HEK293 (cell line): ENCODE data around the gene SSTR5.

Experiments used
- CTCF ChIA-PET: fragments of 350-600 bp; formaldehyde crosslinking; extraction: SDS; loops from one replicate; lab custom pipeline; 2021; ENCODE audit warnings: antibody characterized with exemption; lab: Yijun Ruan, JAX
- POLR2A ChIA-PET: fragments of 300-600 bp; formaldehyde crosslinking; extraction: SDS; loops from one replicate; lab custom pipeline; 2020; ENCODE audit warnings: antibody characterized with exemption, inconsistent platforms; lab: Yijun Ruan, JAX
- H3K27ac ChIP-seq: fragments of 200-500 bp; sonication (Bioruptor generic); 2 replicates; pipeline ENCODE4 v1.5.1; 2014; ENCODE audit warnings: low read depth, low read length, control low read depth, inconsistent platforms; ENCODE audit errors: extremely low read depth
- H3K36me3 ChIP-seq, 2 experiments: fragments of 200-500 bp in 1 of 2; sonication (Bioruptor generic) in 1 of 2; 1 replicate in 1 of 2; 2 replicates in 1 of 2; pipeline ENCODE4 v1.5.1; 2014 to 2017; ENCODE audit warnings: inconsistent platforms in 2 of 2, low read length in 2 of 2; ENCODE audit not compliant: control insufficient read depth in 2 of 2, insufficient read depth in 1 of 2
- H3K4me1 ChIP-seq: fragments of 200-500 bp; sonication (Bioruptor generic); 2 replicates; pipeline ENCODE4 v1.5.1; 2014; ENCODE audit warnings: mild to moderate bottlenecking, low read length, inconsistent platforms; ENCODE audit not compliant: control insufficient read depth, insufficient read depth
- H3K4me3 ChIP-seq: 2 replicates; pipeline ENCODE4 v1.5.1; 2011; ENCODE audit warnings: low read depth, mild to moderate bottlenecking, control low read depth, low read length, moderate library complexity
- H3K9me3 ChIP-seq: fragments of 200-500 bp; sonication (Bioruptor generic); 2 replicates; pipeline ENCODE4 v1.5.1; 2014; ENCODE audit warnings: low read depth, low read length, inconsistent platforms; ENCODE audit not compliant: control insufficient read depth, insufficient read depth
- EGR2 ChIP-seq: fragments of 450-650 bp; formaldehyde crosslinking; IDR thresholded peaks from 2 replicates; pipeline ENCODE4 v1.5.1; 2016; ENCODE audit warnings: low read depth, missing biosample characterization, missing genetic modification characterization
- GFI1B ChIP-seq: fragments of 450-650 bp; formaldehyde crosslinking; IDR thresholded peaks from 2 replicates; pipeline ENCODE4 v1.5.1; 2016; ENCODE audit warnings: missing biosample characterization, missing genetic modification characterization
- GLI4 ChIP-seq: fragments of 450-650 bp; formaldehyde crosslinking; IDR thresholded peaks from 2 replicates; pipeline ENCODE4 v1.5.1; 2016; ENCODE audit warnings: missing biosample characterization, missing genetic modification characterization
- GLIS1 ChIP-seq: fragments of 450-650 bp; formaldehyde crosslinking; IDR thresholded peaks from 2 replicates; pipeline ENCODE4 v1.5.1; 2016; ENCODE audit warnings: missing biosample characterization, missing genetic modification characterization
- KLF10 ChIP-seq: fragments of 450-650 bp; IDR thresholded peaks from 2 replicates; pipeline ENCODE4 v1.5.1; 2018; ENCODE audit warnings: missing biosample characterization, mild to moderate bottlenecking, missing genetic modification characterization
- KLF8 ChIP-seq: fragments of 450-650 bp; formaldehyde crosslinking; IDR thresholded peaks from 2 replicates; pipeline ENCODE4 v1.5.1; 2016; ENCODE audit warnings: missing biosample characterization, missing genetic modification characterization
- OSR2 ChIP-seq: fragments of 450-650 bp; formaldehyde crosslinking; IDR thresholded peaks from 2 replicates; pipeline ENCODE4 v1.5.1; 2016; ENCODE audit warnings: missing biosample characterization, missing genetic modification characterization
- SP3 ChIP-seq: fragments of 450-650 bp; formaldehyde crosslinking; IDR thresholded peaks from 2 replicates; pipeline ENCODE4 v1.5.1; 2016; ENCODE audit warnings: missing biosample characterization, missing genetic modification characterization
- ZBTB17 ChIP-seq: fragments of 450-650 bp; formaldehyde crosslinking; IDR thresholded peaks from 2 replicates; pipeline ENCODE4 v1.5.1; 2016; ENCODE audit warnings: missing biosample characterization, missing genetic modification characterization
- ZBTB20 ChIP-seq: fragments of 450-650 bp; formaldehyde crosslinking; IDR thresholded peaks from 2 replicates; pipeline ENCODE4 v1.5.1; 2016; ENCODE audit warnings: missing biosample characterization, missing genetic modification characterization
- ZEB2 ChIP-seq: fragments of 450-650 bp; formaldehyde crosslinking; IDR thresholded peaks from 2 replicates; pipeline ENCODE4 v1.5.1; 2016; ENCODE audit warnings: missing biosample characterization, missing genetic modification characterization
- ZFP41 ChIP-seq: fragments of 450-650 bp; formaldehyde crosslinking; IDR thresholded peaks from 2 replicates; pipeline ENCODE4 v1.5.1; 2016; ENCODE audit warnings: missing biosample characterization, missing genetic modification characterization, borderline replicate concordance
- ZNF114 ChIP-seq: fragments of 450-650 bp; formaldehyde crosslinking; IDR thresholded peaks from 2 replicates; pipeline ENCODE4 v1.5.0; 2017; ENCODE audit warnings: missing biosample characterization, missing genetic modification characterization
- ZNF140 ChIP-seq: fragments of 450-650 bp; formaldehyde crosslinking; IDR thresholded peaks from 2 replicates; pipeline ENCODE4 v1.5.1; 2016; ENCODE audit warnings: missing biosample characterization, missing genetic modification characterization
- ZNF157 ChIP-seq: fragments of 450-650 bp; formaldehyde crosslinking; IDR thresholded peaks from 2 replicates; pipeline ENCODE4 v1.5.1; 2016; ENCODE audit warnings: missing biosample characterization, missing genetic modification characterization
- ZNF174 ChIP-seq: fragments of 450-650 bp; formaldehyde crosslinking; IDR thresholded peaks from 2 replicates; pipeline ENCODE4 v1.5.0; 2017; ENCODE audit warnings: missing biosample characterization, mild to moderate bottlenecking, missing genetic modification characterization
- ZNF175 ChIP-seq: fragments of 450-650 bp; formaldehyde crosslinking; IDR thresholded peaks from 2 replicates; pipeline ENCODE4 v1.5.1; 2016; ENCODE audit warnings: missing biosample characterization, missing genetic modification characterization
- ZNF2 ChIP-seq: fragments of 450-650 bp; formaldehyde crosslinking; IDR thresholded peaks from 2 replicates; pipeline ENCODE4 v1.5.1; 2016; ENCODE audit warnings: missing biosample characterization, missing genetic modification characterization
- ZNF341 ChIP-seq: fragments of 450-650 bp; formaldehyde crosslinking; IDR thresholded peaks from 2 replicates; pipeline ENCODE4; 2016; ENCODE audit warnings: low read depth, missing biosample characterization, missing genetic modification characterization
- ZNF366 ChIP-seq: fragments of 450-650 bp; formaldehyde crosslinking; conservative IDR thresholded peaks from 2 replicates; pipeline ENCODE4 v1.5.1; 2016; ENCODE audit warnings: missing biosample characterization, missing genetic modification characterization
- ZNF391 ChIP-seq: fragments of 450-650 bp; formaldehyde crosslinking; IDR thresholded peaks from 2 replicates; pipeline ENCODE4 v1.5.1; 2016; ENCODE audit warnings: low read depth, missing biosample characterization, missing genetic modification characterization, borderline replicate concordance
- ZNF394 ChIP-seq: fragments of 450-650 bp; formaldehyde crosslinking; IDR thresholded peaks from 2 replicates; pipeline ENCODE4 v1.5.1; 2016; ENCODE audit warnings: missing biosample characterization, missing genetic modification characterization, mild to moderate bottlenecking, moderate library complexity, borderline replicate concordance
- ZNF416 ChIP-seq: fragments of 450-650 bp; formaldehyde crosslinking; IDR thresholded peaks from 2 replicates; pipeline ENCODE4 v1.5.1; 2016; ENCODE audit warnings: missing biosample characterization, missing genetic modification characterization
- ZNF423 ChIP-seq: fragments of 450-650 bp; formaldehyde crosslinking; IDR thresholded peaks from 2 replicates; pipeline ENCODE4 v1.5.1; 2016; ENCODE audit warnings: missing biosample characterization, missing genetic modification characterization
- ZNF473 ChIP-seq: fragments of 450-650 bp; formaldehyde crosslinking; IDR thresholded peaks from 2 replicates; pipeline ENCODE4 v1.5.1; 2017; ENCODE audit warnings: missing biosample characterization, missing genetic modification characterization
- ZNF48 ChIP-seq: fragments of 450-650 bp; formaldehyde crosslinking; IDR thresholded peaks from 2 replicates; pipeline ENCODE4 v1.5.1; 2016; ENCODE audit warnings: missing biosample characterization, missing genetic modification characterization
- ZNF510 ChIP-seq: fragments of 450-650 bp; formaldehyde crosslinking; IDR thresholded peaks from 2 replicates; pipeline ENCODE4 v1.5.1; 2018; ENCODE audit warnings: mild to moderate bottlenecking, missing genetic modification characterization, missing biosample characterization; ENCODE audit not compliant: insufficient replicate concordance
- ZNF585B ChIP-seq: fragments of 450-650 bp; formaldehyde crosslinking; IDR thresholded peaks from 2 replicates; pipeline ENCODE4 v1.5.1; 2016; ENCODE audit warnings: missing biosample characterization, missing genetic modification characterization
- ZNF623 ChIP-seq: fragments of 450-650 bp; formaldehyde crosslinking; IDR thresholded peaks from 2 replicates; pipeline ENCODE4 v1.5.1; 2016; ENCODE audit warnings: missing biosample characterization, missing genetic modification characterization
- ZNF660 ChIP-seq: fragments of 450-650 bp; IDR thresholded peaks from 2 replicates; pipeline ENCODE4 v1.5.1; 2018; ENCODE audit warnings: missing biosample characterization, mild to moderate bottlenecking, missing genetic modification characterization
- ZNF701 ChIP-seq: fragments of 450-650 bp; formaldehyde crosslinking; IDR thresholded peaks from 2 replicates; pipeline ENCODE4 v1.5.1; 2016; ENCODE audit warnings: missing biosample characterization, missing genetic modification characterization
- ZNF843 ChIP-seq: fragments of 450-650 bp; formaldehyde crosslinking; IDR thresholded peaks from 2 replicates; pipeline ENCODE4 v1.5.1; 2016; ENCODE audit warnings: missing biosample characterization, missing genetic modification characterization
- ZSCAN16 ChIP-seq: fragments of 450-650 bp; formaldehyde crosslinking; IDR thresholded peaks from 2 replicates; pipeline ENCODE4 v1.5.1; 2016; ENCODE audit warnings: missing biosample characterization, missing genetic modification characterization
- ZSCAN23 ChIP-seq: fragments of 450-650 bp; formaldehyde crosslinking; IDR thresholded peaks from 2 replicates; pipeline ENCODE4 v1.5.1; 2016; ENCODE audit warnings: missing biosample characterization, missing genetic modification characterization
- ZSCAN30 ChIP-seq: fragments of 450-650 bp; IDR thresholded peaks from 2 replicates; pipeline ENCODE4 v1.5.1; 2018; ENCODE audit warnings: missing biosample characterization, mild to moderate bottlenecking, missing genetic modification characterization, moderate library complexity
- ZSCAN4 ChIP-seq: fragments of 450-650 bp; formaldehyde crosslinking; IDR thresholded peaks from 2 replicates; pipeline ENCODE4 v1.5.1; 2017; ENCODE audit warnings: missing biosample characterization, missing genetic modification characterization
- TF ChIP-seq, protein P1 (sequence below): fragments of 450-650 bp; formaldehyde crosslinking; IDR thresholded peaks from 2 replicates; pipeline ENCODE4 v1.5.1; 2017; ENCODE audit warnings: missing biosample characterization, mild to moderate bottlenecking, missing genetic modification characterization, moderate library complexity
- TF ChIP-seq, protein P2 (sequence below): sonication (generic); formaldehyde crosslinking; IDR thresholded peaks from 2 replicates; pipeline ENCODE4 v1.8.1; 2022; ENCODE audit warnings: mild to moderate bottlenecking, moderate library complexity, missing genetic modification reagents
- TF ChIP-seq, protein P3 (sequence below): fragments of 450-650 bp; formaldehyde crosslinking; IDR thresholded peaks from 2 replicates; pipeline ENCODE4 v1.5.1; 2016; ENCODE audit warnings: missing biosample characterization, missing genetic modification characterization

Gene SSTR5

DNA sequence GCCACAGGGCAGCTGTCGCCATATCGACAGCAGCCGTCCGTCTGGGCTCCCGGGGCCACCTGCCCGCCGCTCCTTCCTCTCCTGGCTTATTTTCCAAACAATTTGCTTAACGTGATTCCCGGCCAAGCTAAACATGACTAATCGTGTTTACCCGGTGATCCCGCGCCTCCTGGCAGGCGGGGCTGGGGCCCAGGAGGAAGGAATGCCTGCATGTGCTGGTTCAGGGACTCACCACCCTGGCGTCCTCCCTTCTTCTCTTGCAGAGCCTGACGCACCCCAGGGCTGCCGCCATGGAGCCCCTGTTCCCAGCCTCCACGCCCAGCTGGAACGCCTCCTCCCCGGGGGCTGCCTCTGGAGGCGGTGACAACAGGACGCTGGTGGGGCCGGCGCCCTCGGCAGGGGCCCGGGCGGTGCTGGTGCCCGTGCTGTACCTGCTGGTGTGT lies 6.1 kb downstream of the SSTR5 start (continued):
- no peak; the same call in 1 of the 2 replicates for TF ChIP-seq SP3 (tag by site-specific recombination)
- TF ChIP-seq ZNF423 (tag by site-specific recombination): no peak
- TF ChIP-seq, protein P1, sequence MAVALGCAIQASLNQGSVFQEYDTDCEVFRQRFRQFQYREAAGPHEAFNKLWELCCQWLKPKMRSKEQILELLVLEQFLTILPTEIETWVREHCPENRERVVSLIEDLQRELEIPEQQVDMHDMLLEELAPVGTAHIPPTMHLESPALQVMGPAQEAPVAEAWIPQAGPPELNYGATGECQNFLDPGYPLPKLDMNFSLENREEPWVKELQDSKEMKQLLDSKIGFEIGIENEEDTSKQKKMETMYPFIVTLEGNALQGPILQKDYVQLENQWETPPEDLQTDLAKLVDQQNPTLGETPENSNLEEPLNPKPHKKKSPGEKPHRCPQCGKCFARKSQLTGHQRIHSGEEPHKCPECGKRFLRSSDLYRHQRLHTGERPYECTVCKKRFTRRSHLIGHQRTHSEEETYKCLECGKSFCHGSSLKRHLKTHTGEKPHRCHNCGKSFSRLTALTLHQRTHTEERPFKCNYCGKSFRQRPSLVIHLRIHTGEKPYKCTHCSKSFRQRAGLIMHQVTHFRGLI: no peak
- TF ChIP-seq ZNF366: peak; percentile 54; the same call in 1 of the 2 replicates
- TF ChIP-seq ZNF2: no peak
- no peak; the same call in 1 of the 2 replicates for TF ChIP-seq ZNF843 (tag by site-specific recombination)
- no peak for TF ChIP-seq ZSCAN23 (tag by site-specific recombination)
- TF ChIP-seq EGR2 (tag by site-specific recombination): no peak
- no peak for TF ChIP-seq ZNF48
- no peak for TF ChIP-seq ZNF416 (tag by site-specific recombination)
- TF ChIP-seq ZNF623 (tag by site-specific recombination): no peak
- TF ChIP-seq KLF10: no peak
- TF ChIP-seq GFI1B: no peak
- TF ChIP-seq ZNF394: peak; percentile 14; the same call in 1 of the 2 replicates
- TF ChIP-seq ZNF174 (tag by site-specific recombination): no peak
- TF ChIP-seq ZNF660 (tag by site-specific recombination): peak; percentile 56; the same call in 1 of the 2 replicates
- TF ChIP-seq ZSCAN30: peak; percentile 21; the same call in 1 of the 2 replicates
- TF ChIP-seq ZNF510: no peak
- no peak for TF ChIP-seq ZNF157
- peak; percentile 76 for TF ChIP-seq ZBTB17 (tag by site-specific recombination)
- no peak for TF ChIP-seq GLI4 (tag by site-specific recombination)
- TF ChIP-seq ZNF585B (tag by site-specific recombination): 0 out of 2 replicates have a peak, but pooled peaks have one; percentile 19
- TF ChIP-seq ZNF473 (tag by site-specific recombination): no peak
- no peak for TF ChIP-seq ZNF114 (tag by site-specific recombination)
- TF ChIP-seq ZNF140 (tag by site-specific recombination): no peak
- no peak; the same call in 1 of the 2 replicates for TF ChIP-seq KLF8
- TF ChIP-seq ZNF391 (tag by site-specific recombination): no peak
- peak; percentile 91 for TF ChIP-seq OSR2 (tag by site-specific recombination)
- TF ChIP-seq ZSCAN4 (tag by site-specific recombination): no peak
- peak; percentile 51; the same call in 1 of the 2 replicates for TF ChIP-seq ZEB2 (tag by site-specific recombination)

DNA sequence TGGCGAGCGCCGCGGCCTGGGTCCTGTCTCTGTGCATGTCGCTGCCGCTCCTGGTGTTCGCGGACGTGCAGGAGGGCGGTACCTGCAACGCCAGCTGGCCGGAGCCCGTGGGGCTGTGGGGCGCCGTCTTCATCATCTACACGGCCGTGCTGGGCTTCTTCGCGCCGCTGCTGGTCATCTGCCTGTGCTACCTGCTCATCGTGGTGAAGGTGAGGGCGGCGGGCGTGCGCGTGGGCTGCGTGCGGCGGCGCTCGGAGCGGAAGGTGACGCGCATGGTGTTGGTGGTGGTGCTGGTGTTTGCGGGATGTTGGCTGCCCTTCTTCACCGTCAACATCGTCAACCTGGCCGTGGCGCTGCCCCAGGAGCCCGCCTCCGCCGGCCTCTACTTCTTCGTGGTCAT lies 6.8 kb downstream of the SSTR5 start:
- no peak overlapping the region for H3K27ac ChIP-seq
- peaks cover 12% of the 10 kb centered on the region for H3K4me1 ChIP-seq
- no peaks in the 10 kb centered on the region for H3K9me3 ChIP-seq
- no peak overlapping the region for H3K4me3 ChIP-seq
- no peaks in the 10 kb centered on the region for H3K36me3 ChIP-seq
- ChIA-PET CTCF (interaction anchor here (0.6 kb wide), 1 partner anchor 19 kb away, joined by 3 read pairs; no protein-coding TSS in a partner anchor), POLR2A (no interaction called here)
- TF ChIP-seq, protein P2, sequence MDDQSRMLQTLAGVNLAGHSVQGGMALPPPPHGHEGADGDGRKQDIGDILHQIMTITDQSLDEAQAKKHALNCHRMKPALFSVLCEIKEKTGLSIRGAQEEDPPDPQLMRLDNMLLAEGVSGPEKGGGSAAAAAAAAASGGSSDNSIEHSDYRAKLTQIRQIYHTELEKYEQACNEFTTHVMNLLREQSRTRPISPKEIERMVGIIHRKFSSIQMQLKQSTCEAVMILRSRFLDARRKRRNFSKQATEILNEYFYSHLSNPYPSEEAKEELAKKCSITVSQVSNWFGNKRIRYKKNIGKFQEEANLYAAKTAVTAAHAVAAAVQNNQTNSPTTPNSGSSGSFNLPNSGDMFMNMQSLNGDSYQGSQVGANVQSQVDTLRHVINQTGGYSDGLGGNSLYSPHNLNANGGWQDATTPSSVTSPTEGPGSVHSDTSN: no peak
- no peak for TF ChIP-seq GLIS1 (tag by site-specific recombination)
- no peak for TF ChIP-seq ZBTB20 (tag by site-specific recombination)
- TF ChIP-seq ZSCAN16: no peak
- no peak for TF ChIP-seq ZFP41 (tag by site-specific recombination)
- TF ChIP-seq ZNF660 (tag by site-specific recombination): no peak
- TF ChIP-seq ZNF175 (tag by site-specific recombination): no peak
- TF ChIP-seq, protein P3, sequence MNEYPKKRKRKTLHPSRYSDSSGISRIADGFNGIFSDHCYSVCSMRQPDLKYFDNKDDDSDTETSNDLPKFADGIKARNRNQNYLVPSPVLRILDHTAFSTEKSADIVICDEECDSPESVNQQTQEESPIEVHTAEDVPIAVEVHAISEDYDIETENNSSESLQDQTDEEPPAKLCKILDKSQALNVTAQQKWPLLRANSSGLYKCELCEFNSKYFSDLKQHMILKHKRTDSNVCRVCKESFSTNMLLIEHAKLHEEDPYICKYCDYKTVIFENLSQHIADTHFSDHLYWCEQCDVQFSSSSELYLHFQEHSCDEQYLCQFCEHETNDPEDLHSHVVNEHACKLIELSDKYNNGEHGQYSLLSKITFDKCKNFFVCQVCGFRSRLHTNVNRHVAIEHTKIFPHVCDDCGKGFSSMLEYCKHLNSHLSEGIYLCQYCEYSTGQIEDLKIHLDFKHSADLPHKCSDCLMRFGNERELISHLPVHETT (tag by site-specific recombination): no peak
- TF ChIP-seq ZNF341 (tag by site-specific recombination): no peak
- no peak for TF ChIP-seq ZSCAN30
- no peak for TF ChIP-seq ZNF701 (tag by site-specific recombination)
